GM21390 (cell line): Measurements from ENCODE around the gene GTF3C5.
"Not testable (repeated sequence)": the region's sequence is repeated elsewhere in the genome, so short reads cannot be mapped to it uniquely, and the experiment has no call there.

Experiments used
- ATAC-seq: cut with Tn5 transposase; IDR thresholded peaks from one replicate; pipeline ENCODE4 v1.9.1; 2021; ENCODE audit not compliant: unreplicated experiment

Gene GTF3C5

DNA sequence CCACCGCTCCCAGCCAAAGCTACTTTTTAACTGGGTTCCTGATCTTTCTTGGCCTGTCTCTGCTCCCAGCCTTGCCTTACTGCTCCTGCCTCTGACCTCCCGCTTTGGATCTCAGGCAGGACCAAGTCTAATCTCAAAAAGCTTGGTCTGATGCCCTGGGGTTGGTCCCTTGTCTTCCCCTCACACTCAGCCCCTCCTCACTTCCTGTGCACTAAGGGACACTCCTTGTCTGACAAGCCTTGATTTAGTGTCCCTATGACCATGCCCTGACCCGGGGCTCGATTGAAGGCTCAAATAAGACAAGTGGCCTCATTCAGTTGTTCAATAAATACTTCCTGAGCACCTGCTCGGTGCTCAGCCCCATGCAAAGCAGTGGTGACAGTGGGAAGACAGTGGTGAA lies 3.7 kb upstream of the GTF3C5 start:
- no peak for ATAC-seq

- no peak for ATAC-seq
Observed at GRCh38 chr9:133028221-133028620, 2.6 kb upstream of the GTF3C5 start.

DNA sequence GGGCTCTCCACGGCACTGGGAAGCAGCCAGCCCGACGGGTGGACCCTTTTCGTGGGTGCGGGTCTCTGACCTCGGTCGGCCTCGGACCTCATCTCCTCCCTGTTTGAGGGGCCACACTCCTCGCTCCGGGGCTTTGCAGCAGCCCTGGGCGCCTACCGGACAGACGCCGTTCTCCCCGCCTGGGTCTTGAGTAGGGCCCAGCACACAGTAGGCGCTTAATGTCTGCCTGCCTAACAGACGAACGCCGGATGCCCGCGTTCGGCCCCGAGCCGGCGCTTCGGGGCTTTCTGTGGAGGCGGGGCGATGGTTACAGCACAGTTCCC lies 842 bp upstream of the GTF3C5 start:
- peak; percentile 23 for ATAC-seq

GRCh38 chr9:133031130-133031422 lies 279 bp downstream of the GTF3C5 start:
- no peak for ATAC-seq

DNA sequence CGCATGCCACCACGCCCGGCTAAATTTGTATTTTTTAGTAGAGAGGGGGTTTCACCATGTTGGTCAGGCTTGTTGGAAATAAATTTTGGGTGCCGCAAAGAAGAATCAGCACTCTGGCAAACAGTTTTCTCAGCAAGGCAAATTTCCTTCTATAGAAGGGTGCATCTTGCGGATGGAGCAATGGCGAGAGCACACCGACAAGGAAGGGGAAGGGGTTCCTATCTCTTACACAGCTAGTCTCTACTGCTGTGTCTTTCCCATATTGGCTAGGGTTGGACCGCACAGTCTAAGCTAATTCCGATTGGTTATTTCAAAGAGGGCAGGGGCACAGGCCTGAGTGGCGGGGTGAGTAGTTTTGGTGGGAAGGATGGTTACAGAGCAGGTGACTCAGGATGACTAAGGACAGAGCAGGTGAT lies 707 bp downstream of the GTF3C5 start:
- no peak for ATAC-seq

- ATAC-seq: no peak
Observed at GRCh38 chr9:133032171-133032570, 1.4 kb downstream of the GTF3C5 start.

DNA sequence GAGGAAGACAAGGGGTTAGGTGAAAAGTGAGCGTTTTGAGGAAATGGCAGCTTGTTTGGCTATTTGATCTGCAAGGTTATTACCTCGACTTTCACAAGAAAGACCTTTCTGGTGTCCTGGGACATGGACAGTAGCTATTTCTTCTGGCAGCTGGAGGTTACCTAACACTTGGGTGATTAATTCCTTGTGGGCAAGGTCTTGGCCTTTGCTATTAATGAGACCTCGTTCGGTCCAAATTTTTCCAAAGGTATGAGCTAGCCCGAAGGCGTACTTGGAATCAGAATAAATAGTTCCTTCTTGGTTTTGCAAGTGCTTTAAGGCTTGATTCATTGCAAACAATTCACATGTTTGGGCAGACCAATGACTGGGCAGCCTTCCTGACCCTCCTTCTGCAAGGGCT lies 4.9 kb downstream of the GTF3C5 start:
- no peak for ATAC-seq

DNA sequence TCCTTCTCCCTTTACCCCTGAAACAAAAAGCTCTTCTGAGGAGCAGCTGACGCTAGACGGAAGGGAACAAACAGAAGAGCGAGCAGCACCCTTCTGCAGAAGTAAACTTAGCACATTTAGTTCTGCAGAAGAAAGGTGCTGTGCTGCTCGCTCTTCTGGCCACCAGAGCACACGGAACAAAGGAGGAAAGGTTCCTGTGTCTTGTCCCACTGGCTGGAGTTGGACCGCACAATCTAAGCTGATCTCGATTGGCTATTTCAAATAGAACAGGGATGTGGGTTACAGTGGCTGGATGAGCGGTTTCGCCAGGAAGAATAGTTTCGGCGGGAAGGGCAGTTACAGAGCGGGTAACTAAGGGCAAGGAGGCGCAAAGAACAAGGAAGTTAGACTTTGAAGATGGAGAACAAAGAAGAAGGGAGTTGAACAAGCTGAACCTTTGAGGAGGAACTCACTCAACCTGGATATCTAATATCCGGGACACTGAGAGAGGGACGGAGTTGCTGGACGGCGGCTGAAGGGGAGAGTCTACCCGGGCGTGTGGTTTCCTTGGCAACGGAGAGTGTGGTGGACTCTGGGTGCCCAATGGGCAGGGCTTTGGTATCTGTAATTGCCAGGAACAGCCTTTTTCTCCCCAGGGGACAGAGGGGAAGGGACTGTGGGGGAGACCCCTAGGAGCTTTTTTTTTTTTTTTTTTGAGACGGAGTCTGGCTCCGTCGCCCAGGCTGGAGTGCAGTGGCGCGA lies 7.1 kb downstream of the GTF3C5 start:
- ATAC-seq: no peak

DNA sequence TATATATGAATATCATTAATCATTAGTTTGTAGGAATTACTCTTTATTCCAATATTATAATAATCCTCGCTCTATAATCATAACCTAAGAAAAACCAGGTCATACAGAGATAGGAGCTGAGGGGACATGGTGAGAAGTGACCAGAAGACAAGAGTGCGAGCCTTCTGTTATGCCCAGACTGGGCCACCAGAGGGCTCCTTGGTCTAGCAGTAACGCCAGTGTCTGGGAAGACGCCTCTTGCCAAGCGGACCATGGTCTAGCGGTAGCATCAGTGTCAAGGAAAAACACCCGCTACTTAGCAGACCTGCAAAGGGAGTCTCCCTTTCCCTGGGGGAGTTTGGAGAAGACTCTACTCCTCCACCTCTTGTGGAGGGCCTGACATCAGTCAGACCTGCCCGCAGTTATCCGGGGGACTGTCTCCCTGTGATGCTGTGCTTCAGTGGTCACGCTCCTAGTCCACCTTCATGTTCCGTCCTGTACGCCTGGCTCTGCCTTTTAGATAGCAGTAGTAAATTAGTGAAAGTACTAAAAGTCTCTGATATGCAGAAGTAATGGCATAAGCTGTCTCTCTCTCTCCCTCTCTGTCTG lies 10.2 kb downstream of the GTF3C5 start:
- not testable (repeated sequence) for ATAC-seq

- ATAC-seq: no peak
Observed at GRCh38 chr9:133041958-133042357, 11.2 kb downstream of the GTF3C5 start.

DNA sequence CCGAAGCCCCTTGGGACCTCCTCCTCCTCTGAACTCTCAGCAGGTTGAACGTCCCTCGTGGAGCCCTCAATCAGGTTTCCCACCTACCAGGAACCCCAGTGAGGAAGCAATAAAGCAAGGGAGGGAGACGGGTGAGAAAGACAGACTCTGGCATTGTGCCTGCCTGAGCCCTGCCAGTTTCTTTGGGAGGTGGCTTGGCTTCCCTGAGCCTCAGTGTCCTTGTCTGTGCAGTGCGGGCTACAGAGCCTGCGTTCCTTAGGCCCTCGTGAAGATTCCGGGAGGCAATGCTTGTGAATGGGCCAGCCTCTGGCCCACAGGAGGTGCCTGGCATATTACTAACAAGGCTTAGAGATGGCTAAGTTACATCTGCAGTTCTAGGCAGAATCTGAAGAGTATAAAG lies 11.9 kb downstream of the GTF3C5 start:
- no peak for ATAC-seq

DNA sequence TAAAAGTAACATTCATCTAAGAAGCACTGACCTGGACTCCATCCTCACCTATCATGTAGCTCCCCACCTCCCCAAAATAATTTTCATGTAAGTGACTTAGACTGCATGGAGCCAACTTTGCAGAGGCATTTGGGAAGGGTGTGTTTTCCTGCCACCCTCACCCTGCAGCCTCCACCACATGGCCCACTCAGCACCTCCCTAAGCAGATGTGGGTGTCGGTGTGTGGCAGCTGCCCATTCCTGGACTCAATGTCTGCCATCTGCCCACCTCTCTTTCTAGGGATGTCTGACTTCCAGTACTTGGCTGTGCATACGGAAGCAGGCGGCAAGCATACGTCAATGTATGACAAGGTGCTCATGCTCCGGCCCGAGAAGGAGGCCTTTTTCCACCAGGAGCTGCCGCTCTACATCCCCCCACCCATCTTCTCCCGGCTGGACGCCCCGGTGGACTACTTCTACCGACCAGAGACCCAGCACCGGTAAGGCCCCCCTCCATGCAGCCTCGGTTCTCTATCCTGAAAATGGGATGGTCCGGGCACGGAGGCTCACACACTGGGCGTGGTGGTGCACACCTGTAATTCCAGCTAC lies 12.7 kb downstream of the GTF3C5 start:
- ATAC-seq: no peak

DNA sequence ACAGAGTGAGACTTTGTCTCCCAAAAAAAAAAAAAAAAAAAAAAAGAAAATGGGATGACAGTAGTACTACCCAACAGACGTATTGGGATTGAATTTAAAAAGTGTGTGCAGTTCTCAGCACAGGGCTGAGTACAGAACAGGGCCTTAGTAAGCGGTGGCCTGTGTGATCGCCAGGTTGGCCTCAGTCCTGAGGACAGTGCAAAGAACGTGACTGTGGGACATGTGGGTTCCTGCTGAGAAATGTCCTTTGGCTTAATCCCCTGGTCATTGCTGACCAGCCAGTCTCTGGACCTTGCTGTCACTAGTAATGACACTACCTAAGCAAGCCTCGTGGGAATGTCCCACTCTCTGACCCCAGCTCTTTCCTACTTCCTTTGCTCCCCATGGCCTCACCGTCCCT lies 13.3 kb downstream of the GTF3C5 start:
- no peak for ATAC-seq

DNA sequence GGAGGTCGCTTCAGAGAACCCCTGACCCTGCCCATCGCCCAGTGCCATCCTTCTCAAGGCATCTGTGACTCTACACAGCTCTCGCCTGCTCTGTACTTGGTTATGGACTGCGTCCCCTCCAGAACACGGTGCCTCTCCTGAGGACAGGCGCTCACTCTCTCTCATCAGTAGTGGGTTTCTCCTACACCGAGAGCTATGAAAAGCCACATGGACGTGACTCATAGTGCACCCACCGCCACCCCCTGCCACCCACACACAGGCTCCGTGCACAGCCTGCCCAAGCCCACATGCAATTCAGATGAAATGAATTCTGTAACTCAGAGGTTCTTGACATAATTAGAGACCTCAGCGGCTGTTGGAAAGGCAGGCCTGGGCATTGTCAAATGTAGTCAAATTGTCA lies 13.9 kb downstream of the GTF3C5 start:
- ATAC-seq: no peak

GRCh38 chr9:133045132-133045531 lies 14.3 kb downstream of the GTF3C5 start:
- no peak for ATAC-seq

DNA sequence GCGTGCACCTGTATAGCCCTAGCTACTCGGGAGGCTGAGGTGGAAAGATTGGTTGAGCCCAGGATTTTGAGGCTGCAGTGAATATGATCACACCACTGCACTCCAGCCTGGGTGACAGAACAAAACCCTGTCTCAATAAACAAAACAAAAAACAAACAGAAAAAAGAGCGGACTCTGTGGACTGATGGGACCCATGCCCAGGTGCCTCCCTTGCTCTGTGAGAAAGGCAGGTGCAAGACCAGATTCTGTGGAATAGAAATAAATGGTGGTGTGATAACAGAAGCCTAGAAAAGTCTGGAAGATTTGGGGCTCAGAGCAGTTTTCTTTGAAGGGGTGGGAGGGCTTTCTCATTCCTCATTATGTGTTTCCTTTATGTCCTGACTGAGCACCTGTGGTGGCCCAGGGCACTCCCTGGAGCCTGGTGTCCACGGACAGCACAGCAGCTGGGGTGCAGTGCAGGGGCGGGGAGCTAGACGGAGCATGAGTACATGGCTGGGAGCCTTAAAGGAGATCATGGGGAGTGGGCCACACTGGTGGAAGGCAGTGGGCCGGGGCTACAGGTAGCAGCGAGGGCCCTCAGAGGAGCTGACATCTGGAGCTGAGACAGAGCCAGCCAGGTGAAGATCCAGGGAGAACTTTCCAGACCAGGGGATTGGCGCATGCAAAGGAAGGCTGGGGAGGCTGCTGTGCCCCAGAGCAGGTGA lies 15.6 kb downstream of the GTF3C5 start:
- ATAC-seq: no peak

DNA sequence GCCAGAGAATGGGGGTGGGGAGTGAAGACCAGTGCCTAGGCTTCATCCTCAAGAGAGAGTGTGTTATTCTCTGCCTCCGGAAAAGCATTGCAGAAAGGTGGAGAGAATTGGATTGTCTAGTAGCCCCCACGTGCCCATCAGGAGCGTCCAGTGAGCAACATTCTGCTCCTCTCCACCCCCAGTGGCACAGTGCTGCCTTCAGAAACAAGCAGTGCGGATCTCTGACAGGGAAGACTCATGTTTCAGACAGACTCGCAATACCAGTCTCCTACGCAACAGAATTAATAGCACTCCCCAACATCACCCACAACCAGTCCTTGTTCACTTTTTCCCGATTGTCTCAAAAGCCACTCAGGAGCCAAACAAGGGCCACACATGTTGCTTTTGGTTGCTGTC lies 16.1 kb downstream of the GTF3C5 start:
- no peak for ATAC-seq

DNA sequence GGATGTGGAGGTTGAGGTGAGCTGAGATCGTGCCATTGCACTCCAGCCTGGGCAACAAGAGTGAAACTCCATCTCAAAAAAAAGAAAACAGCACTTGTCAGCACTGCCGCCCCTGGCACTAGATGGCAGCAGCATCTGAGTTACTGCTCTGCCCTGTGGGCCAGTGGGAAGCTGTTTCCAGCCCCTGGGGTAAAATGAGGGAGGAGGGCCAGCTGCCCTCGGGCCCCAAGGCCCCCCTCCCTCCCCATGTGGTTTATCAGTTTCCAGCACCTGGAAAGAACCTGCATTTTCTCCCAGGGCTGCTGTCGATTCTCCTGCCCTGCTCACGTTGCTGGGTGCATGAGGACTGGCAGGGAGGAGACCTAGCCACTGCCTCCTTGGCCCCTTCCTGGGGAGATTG lies 17.8 kb downstream of the GTF3C5 start:
- ATAC-seq: no peak

DNA sequence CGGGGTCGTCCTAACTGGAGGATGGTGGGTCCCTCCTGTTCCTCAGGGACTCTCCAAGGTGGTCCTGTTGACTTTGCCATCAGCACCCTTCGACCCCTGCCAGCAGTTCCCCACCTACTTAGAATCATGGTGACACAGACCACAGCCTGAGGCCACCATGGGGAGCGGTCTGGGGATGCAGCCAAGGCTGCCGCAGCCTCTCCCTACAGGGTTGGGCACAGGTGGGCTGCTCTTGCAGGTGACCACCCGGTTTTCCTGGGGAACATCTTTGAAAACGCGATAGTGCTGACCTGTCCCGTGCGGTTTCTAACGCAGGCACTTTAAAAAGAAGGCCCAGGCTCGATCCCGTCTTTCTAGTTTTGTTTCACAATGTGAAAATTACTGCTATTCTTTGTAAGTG lies 18.2 kb downstream of the GTF3C5 start:
- ATAC-seq: no peak

DNA sequence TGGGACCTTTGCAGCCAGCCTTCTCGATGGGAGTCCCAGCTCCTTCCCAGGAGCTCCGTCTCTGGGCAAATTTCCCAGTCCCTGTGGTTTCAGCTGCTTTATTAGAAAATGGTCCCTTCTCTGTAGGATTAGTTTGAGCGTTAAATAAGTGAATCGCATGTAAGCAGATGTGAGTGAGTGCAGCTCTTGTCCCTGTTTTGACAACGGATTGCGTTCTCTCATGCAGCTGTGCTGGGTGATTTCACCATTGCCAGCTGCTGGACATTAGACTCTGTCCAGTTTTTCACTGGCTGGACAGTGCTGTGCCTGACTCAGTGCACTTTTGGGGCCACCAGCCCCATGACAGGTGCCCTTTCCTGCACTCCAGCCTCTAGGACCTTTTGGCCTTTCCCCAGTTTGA lies 19.3 kb downstream of the GTF3C5 start:
- no peak for ATAC-seq

DNA sequence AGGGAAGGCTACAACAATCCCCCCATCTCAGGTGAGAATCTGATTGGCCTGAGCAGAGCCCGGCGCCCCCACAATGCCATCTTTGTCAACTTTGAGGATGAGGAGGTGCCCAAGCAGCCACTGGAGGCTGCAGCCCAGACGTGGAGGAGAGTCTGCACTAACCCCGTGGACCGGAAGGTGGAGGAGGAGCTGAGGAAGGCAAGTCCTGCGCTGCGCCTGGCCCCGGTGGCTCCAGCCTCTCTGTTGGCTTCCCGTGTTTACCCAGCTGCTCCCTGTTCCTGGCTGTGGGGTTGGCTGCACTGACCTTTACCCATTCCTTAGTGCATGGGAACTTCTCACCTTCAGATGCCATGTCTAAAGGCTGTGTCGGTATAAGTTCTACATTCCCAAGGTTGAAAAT lies 20.0 kb downstream of the GTF3C5 start:
- ATAC-seq: no peak

DNA sequence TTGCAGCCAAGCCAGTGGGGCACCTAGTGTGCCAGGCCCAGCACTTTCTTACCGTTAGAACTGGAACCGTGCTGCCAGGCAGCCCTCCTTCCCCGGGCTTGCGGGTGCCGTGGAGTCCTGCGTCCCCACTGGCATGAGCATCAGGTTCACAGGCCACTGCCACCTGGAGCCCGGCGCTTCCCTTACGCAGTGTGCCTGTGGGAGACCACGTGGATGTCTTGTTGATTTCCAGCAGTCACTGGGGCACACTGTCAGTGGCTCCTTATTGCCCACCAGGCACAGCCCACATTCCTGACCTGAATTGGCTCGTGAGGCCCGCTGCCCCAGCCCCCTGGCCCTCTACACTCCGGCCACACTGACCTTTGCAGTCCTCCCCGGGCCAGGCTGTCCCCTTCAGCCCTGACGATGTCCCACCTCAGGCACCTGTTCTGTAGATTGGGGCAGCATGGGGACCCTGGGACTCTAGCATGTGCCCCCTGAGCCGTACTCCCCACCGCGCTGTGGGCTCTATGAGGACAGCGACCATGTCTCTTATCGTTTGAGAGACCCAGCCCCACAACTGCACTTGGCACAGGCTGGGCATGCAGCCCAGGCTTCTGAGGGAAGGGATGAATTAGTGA lies 20.6 kb downstream of the GTF3C5 start:
- no peak for ATAC-seq
